C4-2B (cell line): ENCODE results near the gene PCDHGB4.

Experiments used
- CTCF ChIP-seq: fragments of 450-650 bp; conservative IDR thresholded peaks from 2 replicates; pipeline ENCODE4 v1.5.1; 2017; ENCODE audit warnings: mild to moderate bottlenecking
- ZFX ChIP-seq: fragments of 450-650 bp; IDR thresholded peaks from 2 replicates; pipeline ENCODE4 v1.6.1; 2017

- TF ChIP-seq CTCF = no peak
- TF ChIP-seq ZFX = no peak
Observed at GRCh38 chr5:141389153-141390042, 1.9 kb downstream of the PCDHGB4 start.
